HEK293T (cell line): ENCODE results near the gene SERPINF2.

Experiments used
- CTCF ChIA-PET: fragments of 350-600 bp; formaldehyde crosslinking; extraction: SDS; loops from one replicate; lab custom pipeline; 2021; ENCODE audit warnings: antibody characterized with exemption, inconsistent platforms; lab: Yijun Ruan, JAX
- POLR2A ChIA-PET: fragments of 350-600 bp; formaldehyde crosslinking; extraction: SDS; loops from one replicate; lab custom pipeline; 2020; ENCODE audit warnings: antibody characterized with exemption, inconsistent platforms; lab: Yijun Ruan, JAX
- DNase-seq: peaks from one replicate; pipeline ENCODE4 v3.0.0; 2012; ENCODE audit warnings: mixed read lengths; ENCODE audit errors: extremely low spot score
- ARNT ChIP-seq: fragments of 450-650 bp; IDR thresholded peaks from 2 replicates; pipeline ENCODE4 v1.6.1; 2017; ENCODE audit warnings: mild to moderate bottlenecking
- BHLHE40 ChIP-seq: fragments of 450-650 bp; IDR thresholded peaks from 2 replicates; pipeline ENCODE4 v1.6.1; 2016; ENCODE audit warnings: mild to moderate bottlenecking, moderate library complexity, borderline replicate concordance
- CTBP1 ChIP-seq: fragments of 450-650 bp; IDR thresholded peaks from 2 replicates; pipeline ENCODE4 v1.6.1; 2016; ENCODE audit warnings: borderline replicate concordance
- ELF4 ChIP-seq: fragments of 450-650 bp; IDR thresholded peaks from 2 replicates; pipeline ENCODE4 v1.6.1; 2017; ENCODE audit warnings: antibody characterized with exemption
- FOXA1 ChIP-seq: fragments of 450-650 bp; IDR thresholded peaks from 2 replicates; pipeline ENCODE4 v1.6.1; 2016; ENCODE audit warnings: mild to moderate bottlenecking
- FOXK2 ChIP-seq: fragments of 450-650 bp; IDR thresholded peaks from 2 replicates; pipeline ENCODE4 v1.6.1; 2016; ENCODE audit warnings: mild to moderate bottlenecking
- FOXM1 ChIP-seq: fragments of 450-650 bp; IDR thresholded peaks from 2 replicates; pipeline ENCODE4 v1.6.1; 2017; ENCODE audit warnings: mild to moderate bottlenecking, borderline replicate concordance
- HDGF ChIP-seq: fragments of 450-650 bp; IDR thresholded peaks from 2 replicates; pipeline ENCODE4 v1.6.1; 2017; ENCODE audit warnings: antibody characterized with exemption, borderline replicate concordance
- L3MBTL2 ChIP-seq: fragments of 450-650 bp; conservative IDR thresholded peaks from 2 replicates; pipeline ENCODE4 v1.6.1; 2016; ENCODE audit warnings: mild to moderate bottlenecking
- LEF1 ChIP-seq: fragments of 450-650 bp; IDR thresholded peaks from 2 replicates; pipeline ENCODE4 v1.6.1; 2017; ENCODE audit warnings: mild to moderate bottlenecking, borderline replicate concordance
- NFRKB ChIP-seq: fragments of 450-650 bp; IDR thresholded peaks from 2 replicates; pipeline ENCODE4 v1.6.1; 2016; ENCODE audit warnings: mild to moderate bottlenecking, moderate library complexity
- PKNOX1 ChIP-seq: fragments of 450-650 bp; IDR thresholded peaks from 2 replicates; pipeline ENCODE4 v1.6.1; 2016
- SP1 ChIP-seq: fragments of 450-650 bp; IDR thresholded peaks from 2 replicates; pipeline ENCODE4 v1.6.1; 2017
- SUZ12 ChIP-seq: fragments of 450-650 bp; IDR thresholded peaks from 2 replicates; pipeline ENCODE4 v1.6.1; 2016; ENCODE audit warnings: mild to moderate bottlenecking
- TARDBP ChIP-seq: fragments of 450-650 bp; IDR thresholded peaks from 2 replicates; pipeline ENCODE4 v1.6.1; 2016
- ZNF384 ChIP-seq: fragments of 450-650 bp; IDR thresholded peaks from 2 replicates; pipeline ENCODE4 v1.6.1; 2016

The SERPINF2 gene

DNA sequence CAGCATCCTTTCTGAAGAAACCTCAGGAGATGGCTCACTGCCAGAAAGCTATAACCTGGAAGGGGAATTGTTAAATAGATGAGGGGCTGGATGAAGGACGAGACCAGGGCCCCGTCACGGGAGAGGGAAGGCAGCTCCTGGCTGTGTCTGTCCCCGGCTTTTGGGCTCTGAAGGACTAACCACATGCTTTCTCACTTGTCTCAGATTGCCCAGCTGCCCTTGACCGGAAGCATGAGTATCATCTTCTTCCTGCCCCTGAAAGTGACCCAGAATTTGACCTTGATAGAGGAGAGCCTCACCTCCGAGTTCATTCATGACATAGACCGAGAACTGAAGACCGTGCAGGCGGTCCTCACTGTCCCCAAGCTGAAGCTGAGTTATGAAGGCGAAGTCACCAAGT lies 33.7 kb downstream of the SERPINF2 start:
- no peak for DNase-seq
- TF ChIP-seq LEF1: no peak
- CTCF ChIA-PET: interaction anchor here (0.9 kb wide), 1 partner anchor 14 kb away, joined by 3 read pairs; the partner anchor contains the start of gene SERPINF1
- POLR2A ChIA-PET: no interaction called here

DNA sequence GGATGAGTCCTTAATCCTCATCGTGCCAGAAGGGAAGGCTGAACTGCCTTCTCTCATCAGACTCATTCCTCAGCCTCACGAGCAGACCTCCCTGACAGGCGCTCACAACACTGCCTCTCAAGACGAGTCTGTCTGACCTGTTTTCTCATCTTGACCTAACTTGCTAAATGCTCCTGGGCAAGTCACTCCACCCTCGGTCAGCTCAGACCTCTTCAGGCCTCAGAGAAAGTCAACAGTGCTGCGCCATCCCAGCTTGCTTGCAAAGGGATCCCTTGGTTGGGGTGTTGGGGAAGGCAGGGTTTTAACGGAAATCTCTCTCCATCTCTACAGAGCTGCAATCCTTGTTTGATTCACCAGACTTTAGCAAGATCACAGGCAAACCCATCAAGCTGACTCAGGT lies 34.2 kb downstream of the SERPINF2 start:
- CTCF ChIA-PET: interaction anchor here (0.9 kb wide), 1 partner anchor 15 kb away, joined by 3 read pairs; the partner anchor contains the start of gene SERPINF1
- DNase-seq: no peak
- TF ChIP-seq TARDBP: no peak
- no peak for TF ChIP-seq ARNT
- no peak for TF ChIP-seq FOXK2
- TF ChIP-seq HDGF: no peak
- TF ChIP-seq FOXM1: no peak
- TF ChIP-seq BHLHE40: no peak
- no peak for TF ChIP-seq ZNF384
- TF ChIP-seq FOXA1: no peak
- no peak for TF ChIP-seq LEF1
- TF ChIP-seq CTBP1: no peak
- no peak for TF ChIP-seq NFRKB
- TF ChIP-seq SUZ12: no peak
- TF ChIP-seq PKNOX1: no peak
- no peak for TF ChIP-seq ELF4
- no peak for TF ChIP-seq SP1
- no peak for TF ChIP-seq L3MBTL2
- POLR2A ChIA-PET: interaction anchor here (1.0 kb wide), 1 partner anchor 61 kb away, joined by 3 read pairs; no protein-coding TSS in a partner anchor

- CTCF ChIA-PET: no interaction called here
- no peak for DNase-seq
- TF ChIP-seq BHLHE40 (no peak), SP1 (no peak)
- POLR2A ChIA-PET: no interaction called here
These were observed 37.0 kb downstream of the SERPINF2 start for GRCh38 chr17:1779571-1780131.

GRCh38 chr17:1782171-1782567 lies 39.5 kb downstream of the SERPINF2 start:
- ChIA-PET POLR2A (interaction anchor here (1.0 kb wide), 1 partner anchor 9 kb away, joined by 3 read pairs; no protein-coding TSS in a partner anchor), CTCF (interaction anchor here (0.7 kb wide), 1 partner anchor 43 kb away, joined by 3 read pairs; no protein-coding TSS in a partner anchor)
- TF ChIP-seq SP1: no peak
- no peak for TF ChIP-seq LEF1
- TF ChIP-seq CTBP1: no peak
- no peak for TF ChIP-seq ZNF384
- TF ChIP-seq FOXA1: no peak
- TF ChIP-seq BHLHE40: no peak
- no peak for TF ChIP-seq PKNOX1
- no peak for TF ChIP-seq HDGF
- no peak for TF ChIP-seq FOXM1
- no peak for TF ChIP-seq FOXK2
- no peak for TF ChIP-seq TARDBP
- no peak for DNase-seq

DNA sequence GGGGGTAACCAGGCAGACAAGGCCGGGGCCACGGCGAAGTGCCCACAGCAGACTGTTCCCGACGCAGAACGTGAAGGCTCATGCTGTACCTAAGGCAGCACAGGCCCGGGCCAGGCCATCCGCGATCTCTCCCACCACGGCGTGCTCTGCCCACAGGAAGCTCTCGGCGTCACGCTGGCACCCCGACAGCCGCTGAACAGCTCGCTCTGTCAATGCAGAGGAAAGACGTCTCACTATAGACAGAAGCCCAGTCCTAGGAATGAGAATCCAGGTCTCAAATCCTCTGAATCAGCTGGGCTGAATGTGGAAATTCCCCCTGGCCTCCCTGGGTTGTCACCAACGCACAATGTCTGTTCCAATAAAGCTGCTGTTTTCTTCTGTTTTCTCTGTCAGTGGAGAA lies 40.6 kb downstream of the SERPINF2 start:
- DNase-seq: no peak
- TF ChIP-seq ZNF384 (no peak), TARDBP (no peak), LEF1 (no peak), NFRKB (no peak), FOXM1 (no peak), SP1 (no peak), CTBP1 (no peak), BHLHE40 (no peak), FOXK2 (no peak), ELF4 (no peak), PKNOX1 (no peak), ARNT (no peak), HDGF (no peak), FOXA1 (no peak), L3MBTL2 (no peak), SUZ12 (no peak)
- CTCF ChIA-PET: interaction anchor here (1.3 kb wide), 2 partner anchors 12 to 70 kb away, joined by 3 to 6 read pairs; no protein-coding TSS in a partner anchor
- POLR2A ChIA-PET: interaction anchor here (1.3 to 1.8 kb wide), 2 partner anchors 10 to 66 kb away, joined by 4 to 6 read pairs; no protein-coding TSS in a partner anchor

- no peak for TF ChIP-seq NFRKB
- no peak for TF ChIP-seq ELF4
- no peak for TF ChIP-seq ZNF384
- no peak for TF ChIP-seq TARDBP
- TF ChIP-seq FOXA1: no peak
- no peak for TF ChIP-seq PKNOX1
- no peak for TF ChIP-seq LEF1
- no peak for TF ChIP-seq BHLHE40
- TF ChIP-seq HDGF: no peak
- TF ChIP-seq L3MBTL2: no peak
- no peak for TF ChIP-seq FOXK2
- TF ChIP-seq CTBP1: no peak
- TF ChIP-seq SUZ12: no peak
- ChIA-PET CTCF (interaction anchor here (0.9 to 1.3 kb wide), 3 partner anchors 12 to 71 kb away, joined by 3 to 6 read pairs (median 3); no protein-coding TSS in a partner anchor), POLR2A (interaction anchor here (1.3 to 1.8 kb wide), 2 partner anchors 11 to 67 kb away, joined by 4 to 6 read pairs; no protein-coding TSS in a partner anchor)
- peak; percentile 44 for DNase-seq
These were observed 41.4 kb downstream of the SERPINF2 start for GRCh38 chr17:1783834-1784611.
